Measurements from ENCODE around the gene ADORA2A. TPM values are rescaled to one million over a fixed set of nuclear protein-coding genes. Genes with fewer than 3 reads are reported as not detected.

ADORA2A gene
- total and polyA plus RNA-seq, 9 donors, result 0.57 to 5.0 (median 2.7) TPM

- H3K4me3 ChIP-seq, result no peak overlapping the region
- intact Hi-C loops (cut with DNase I), result no loop called here
- no peaks in the 10 kb centered on the region for H3K9me3 ChIP-seq
- no peaks in the 10 kb centered on the region for H3K27me3 ChIP-seq
- no peaks in the 10 kb centered on the region for H3K36me3 ChIP-seq
- DNase-seq, result no peak
- H3K4me1 ChIP-seq (ENCODE audit: insufficient read depth), result no peaks in the 10 kb centered on the region
- H3K27ac ChIP-seq, result no peak overlapping the region
- TF ChIP-seq EP300 (IDR thresholded peaks at IDR 0.05), result no peak
- TF ChIP-seq POLR2A (IDR thresholded peaks at IDR 0.05), result no peak
- TF ChIP-seq CTCF (IDR thresholded peaks at IDR 0.05), result no peak
These were observed 16.3 kb downstream of the ADORA2A start for GRCh38 chr22:24443668-24444067.

- DNase-seq, result peak in 1 of 5 donors; percentile 5
- intact Hi-C loops (cut with DNase I), result no loop called here
- 95 to 100% (median 98%) methylated on average over 2 to 3 of the region's 3 CpGs for WGBS, 3 donors
These were observed 16.9 kb downstream of the ADORA2A start for GRCh38 chr22:24444251-24444650.

GRCh38 chr22:24444729-24445466 lies 17.5 kb downstream of the ADORA2A start:
- Histone ChIP-seq H3K9me3 (no peaks in the 10 kb centered on the region), H3K4me1 (ENCODE audit: insufficient read depth) (no peaks in the 10 kb centered on the region), H3K27me3 (no peaks in the 10 kb centered on the region), H3K36me3 (no peaks in the 10 kb centered on the region), H3K4me3 (no peak overlapping the region), H3K27ac (no peak overlapping the region)
- peak in 1 of 5 donors; percentile 6 for DNase-seq
- WGBS, 3 donors, result 72 to 83% (median 73%) methylated on average over 10 to 12 of the region's 12 CpGs
- intact Hi-C loops (cut with DNase I), result no loop called here
- TF ChIP-seq CTCF (IDR thresholded peaks at IDR 0.05), result no peak
- no peak for TF ChIP-seq POLR2A (IDR thresholded peaks at IDR 0.05)
- TF ChIP-seq EP300 (IDR thresholded peaks at IDR 0.05), result no peak

More at GRCh38 chr22:24444251-24444650, 16.9 kb downstream of the ADORA2A start:
- Histone ChIP-seq H3K27me3 (no peaks in the 10 kb centered on the region), H3K4me1 (ENCODE audit: insufficient read depth) (no peaks in the 10 kb centered on the region), H3K36me3 (no peaks in the 10 kb centered on the region), H3K27ac (no peak overlapping the region), H3K4me3 (no peak overlapping the region), H3K9me3 (no peaks in the 10 kb centered on the region)
- TF ChIP-seq CTCF (IDR thresholded peaks at IDR 0.05), result no peak
- no peak for TF ChIP-seq EP300 (IDR thresholded peaks at IDR 0.05)
- TF ChIP-seq POLR2A (IDR thresholded peaks at IDR 0.05), result no peak

- H3K9me3 ChIP-seq, result no peaks in the 10 kb centered on the region
- no peaks in the 10 kb centered on the region for H3K27me3 ChIP-seq
- H3K27ac ChIP-seq, result no peak overlapping the region
- TF ChIP-seq CTCF (IDR thresholded peaks at IDR 0.05) (no peak), EP300 (IDR thresholded peaks at IDR 0.05) (no peak), POLR2A (IDR thresholded peaks at IDR 0.05) (no peak)
- DNase-seq, result peak in 1 of 5 donors; percentile 5
- no peaks in the 10 kb centered on the region for H3K36me3 ChIP-seq
- intact Hi-C loops (cut with DNase I), result no loop called here
- peaks cover 3% of the 10 kb centered on the region for H3K4me1 ChIP-seq (ENCODE audit: insufficient read depth)
- H3K4me3 ChIP-seq, result no peak overlapping the region
- WGBS, 3 donors, result 85 to 89% (median 89%) methylated on average over 11 of the region's 11 CpGs
These were observed 18.3 kb downstream of the ADORA2A start for GRCh38 chr22:24445481-24446259.

All from ovary (tissue), 9 donors.